Upper lobe of left lung (tissue), 4 donors: Measurements from ENCODE around the gene STIL.

Experiments used
- EP300 ChIP-seq, 4 donors: sonication (generic); formaldehyde crosslinking; IDR thresholded peaks; one replicate each; pipeline ENCODE4 v1.5.1; 2017; ENCODE audit warnings: antibody characterized with exemption in 4 of 4, control low read depth in 2 of 4
- POLR2AphosphoS5 ChIP-seq, 2 donors: sonication (generic); formaldehyde crosslinking; IDR thresholded peaks; one replicate each; pipeline ENCODE4 v1.5.1; 2017; ENCODE audit warnings: antibody characterized with exemption in 2 of 2
- TF ChIP-seq, protein P1 (sequence below), 6 experiments: fragments of 450-650 bp in 4 of 6; fragments of 200-600 bp in 2 of 6; sonication (generic) in 2 of 6; IDR thresholded peaks; one replicate each; pipeline ENCODE4 v1.5.1; 2016 to 2019; ENCODE audit warnings: antibody characterized with exemption in 6 of 6

DNA sequence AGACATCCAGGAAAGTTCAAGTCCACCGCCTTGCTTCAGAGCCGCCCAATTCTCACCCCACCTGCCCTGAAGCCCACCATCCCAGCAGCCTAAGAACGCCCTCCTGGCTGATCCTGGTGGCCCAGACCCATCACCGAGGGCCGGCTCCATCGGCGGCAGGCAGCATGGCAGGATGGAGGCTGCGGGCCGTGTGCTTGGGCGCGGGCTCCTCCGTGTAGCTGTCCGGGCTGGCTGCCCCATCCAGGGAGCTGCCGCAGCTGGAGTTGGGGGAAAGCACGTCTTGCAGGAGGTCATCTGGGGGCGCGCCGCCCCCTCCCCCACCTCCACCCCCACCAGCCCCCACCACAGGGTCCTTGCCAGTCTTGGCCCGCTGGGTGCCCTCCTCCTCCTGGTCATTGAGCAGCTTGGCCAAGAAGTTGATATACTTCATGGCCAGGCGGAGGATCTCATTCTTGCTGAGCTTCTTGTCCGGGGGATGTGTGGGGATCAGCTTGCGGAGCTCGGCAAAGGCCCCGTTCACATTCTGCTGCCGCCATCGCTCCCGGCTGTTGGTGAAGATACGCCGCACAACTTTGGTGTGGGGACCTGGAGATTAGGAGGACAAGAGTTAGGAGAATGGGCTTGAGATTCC is 94.2 kb downstream of the STIL start:
- TF ChIP-seq, protein P1, sequence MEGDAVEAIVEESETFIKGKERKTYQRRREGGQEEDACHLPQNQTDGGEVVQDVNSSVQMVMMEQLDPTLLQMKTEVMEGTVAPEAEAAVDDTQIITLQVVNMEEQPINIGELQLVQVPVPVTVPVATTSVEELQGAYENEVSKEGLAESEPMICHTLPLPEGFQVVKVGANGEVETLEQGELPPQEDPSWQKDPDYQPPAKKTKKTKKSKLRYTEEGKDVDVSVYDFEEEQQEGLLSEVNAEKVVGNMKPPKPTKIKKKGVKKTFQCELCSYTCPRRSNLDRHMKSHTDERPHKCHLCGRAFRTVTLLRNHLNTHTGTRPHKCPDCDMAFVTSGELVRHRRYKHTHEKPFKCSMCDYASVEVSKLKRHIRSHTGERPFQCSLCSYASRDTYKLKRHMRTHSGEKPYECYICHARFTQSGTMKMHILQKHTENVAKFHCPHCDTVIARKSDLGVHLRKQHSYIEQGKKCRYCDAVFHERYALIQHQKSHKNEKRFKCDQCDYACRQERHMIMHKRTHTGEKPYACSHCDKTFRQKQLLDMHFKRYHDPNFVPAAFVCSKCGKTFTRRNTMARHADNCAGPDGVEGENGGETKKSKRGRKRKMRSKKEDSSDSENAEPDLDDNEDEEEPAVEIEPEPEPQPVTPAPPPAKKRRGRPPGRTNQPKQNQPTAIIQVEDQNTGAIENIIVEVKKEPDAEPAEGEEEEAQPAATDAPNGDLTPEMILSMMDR (IDR thresholded peaks at IDR 0.05) = no peak
- no peak for TF ChIP-seq POLR2AphosphoS5 (IDR thresholded peaks at IDR 0.05)
- TF ChIP-seq EP300 (IDR thresholded peaks at IDR 0.05) = no peak
